SU-DHL-6 (cell line): ENCODE results near the gene BPIFB4.
"Not testable (repeated sequence)": the region's sequence is repeated elsewhere in the genome, so short reads cannot be mapped to it uniquely, and the experiment has no call there.

ENCODE experiments used
- H2AFZ ChIP-seq: fragments of 200-600 bp; sonication (generic); 2 replicates; pipeline ENCODE4 v1.6.1; 2014; ENCODE audit warnings: low read depth, mild to moderate bottlenecking, moderate library complexity, mixed read lengths, antibody characterized with exemption, low read length; ENCODE audit not compliant: severe bottlenecking
- H3F3A ChIP-seq: fragments of 200-600 bp; shearing (Covaris generic); 2 replicates; pipeline ENCODE4 v1.6.0; 2016; ENCODE audit warnings: antibody characterized with exemption, mild to moderate bottlenecking; ENCODE audit not compliant: insufficient read depth
- H3K27ac ChIP-seq: fragments of 200-600 bp; sonication (generic); 2 replicates; pipeline ENCODE4 v1.5.1; 2016; ENCODE audit warnings: low read depth, mild to moderate bottlenecking, low read length, moderate library complexity, mixed read lengths
- H3K27me3 ChIP-seq: fragments of 200-600 bp; sonication (generic), shearing (Covaris generic); 2 replicates; pipeline ENCODE4 v1.6.0; 2014; ENCODE audit warnings: mild to moderate bottlenecking, low read length
- H3K36me3 ChIP-seq: fragments of 200-600 bp; sonication (generic); 2 replicates; pipeline ENCODE4 v1.6.1; 2014; ENCODE audit warnings: mild to moderate bottlenecking, low read length, mixed read lengths
- H3K4me2 ChIP-seq: fragments of 300-600, 200-600 bp; shearing (Covaris generic), sonication (generic); 2 replicates; pipeline ENCODE4 v1.6.0; 2014; ENCODE audit warnings: low read length, low read depth, mild to moderate bottlenecking; ENCODE audit not compliant: poor library complexity, severe bottlenecking
- H3K4me3 ChIP-seq: fragments of 200-600 bp; sonication (generic); 2 replicates; pipeline ENCODE4 v1.5.1; 2014; ENCODE audit warnings: antibody characterized with exemption, low read length, mild to moderate bottlenecking, mixed read lengths; ENCODE audit not compliant: insufficient read depth, poor library complexity, severe bottlenecking
- H3K79me2 ChIP-seq: fragments of 200-600 bp; sonication (generic); 2 replicates; pipeline ENCODE4 v1.6.1; 2014; ENCODE audit warnings: mild to moderate bottlenecking, low read length, moderate library complexity; ENCODE audit not compliant: insufficient read depth
- H3K9ac ChIP-seq: fragments of 200-600 bp; sonication (generic); 2 replicates; pipeline ENCODE4 v1.7.0; 2014; ENCODE audit warnings: mild to moderate bottlenecking, low read length
- H3K9me2 ChIP-seq: fragments of 200-600 bp; sonication (generic); replicated peaks from 2 replicates; pipeline ENCODE4 v1.6.1; 2014; ENCODE audit warnings: low read length; ENCODE audit not compliant: insufficient read depth
- H3K9me3 ChIP-seq: fragments of 200-600 bp; sonication (generic); 2 replicates; pipeline ENCODE4 v1.6.1; 2014; ENCODE audit warnings: low read length, mixed read lengths; ENCODE audit not compliant: insufficient read depth
- H4K20me1 ChIP-seq: fragments of 200-600 bp; sonication (generic); 2 replicates; pipeline ENCODE4 v1.6.1; 2014; ENCODE audit warnings: low read depth, mild to moderate bottlenecking, antibody characterized with exemption, low read length, moderate library complexity, mixed read lengths
- CTCF ChIP-seq: fragments of 200-600 bp; sonication (generic); IDR thresholded peaks from one replicate; pipeline ENCODE4 v1.5.1; 2017; ENCODE audit warnings: antibody characterized with exemption, mild to moderate bottlenecking, low read length, moderate library complexity; ENCODE audit not compliant: insufficient read depth, poor library complexity, severe bottlenecking
- EZH2phosphoT487 ChIP-seq: fragments of 200-600 bp; sonication (generic), shearing (Covaris generic); conservative IDR thresholded peaks from 2 replicates; pipeline ENCODE4 v1.6.1; 2018; ENCODE audit warnings: mild to moderate bottlenecking, antibody characterized with exemption, low read length, moderate library complexity, mixed read lengths

The BPIFB4 gene

GRCh38 chr20:33042430-33042829, 37.0 kb upstream of the BPIFB4 start:
- Histone ChIP-seq H3K9ac (no peak overlapping the region), H3K36me3 (no peaks in the 10 kb centered on the region), H3K4me3 (no peak overlapping the region), H3K27ac (no peak overlapping the region), H3K79me2 (no peaks in the 10 kb centered on the region), H2AFZ (no peak overlapping the region), H3K27me3 (no peaks in the 10 kb centered on the region), H3K9me2 (no peaks in the 10 kb centered on the region), H3K4me2 (no peak overlapping the region), H4K20me1 (no peaks in the 10 kb centered on the region), H3F3A (no peaks in the 10 kb centered on the region), H3K9me3 (peaks cover 7% of the 10 kb centered on the region; the same call in 1 of the 2 replicates)
- TF ChIP-seq CTCF: no peak
- TF ChIP-seq EZH2phosphoT487: no peak

GRCh38 chr20:33042983-33043730, 36.3 kb upstream of the BPIFB4 start:
- H3K27ac ChIP-seq: no peak overlapping the region
- H3F3A ChIP-seq: no peaks in the 10 kb centered on the region
- H3K4me2 ChIP-seq: no peak overlapping the region
- no peaks in the 10 kb centered on the region for H4K20me1 ChIP-seq
- H3K9ac ChIP-seq: no peak overlapping the region
- no peak overlapping the region for H3K4me3 ChIP-seq
- H3K79me2 ChIP-seq: no peaks in the 10 kb centered on the region
- H3K36me3 ChIP-seq: no peaks in the 10 kb centered on the region
- peaks cover 7% of the 10 kb centered on the region; the same call in 1 of the 2 replicates for H3K9me3 ChIP-seq
- H3K9me2 ChIP-seq: no peaks in the 10 kb centered on the region
- no peak for TF ChIP-seq EZH2phosphoT487
- no peak for TF ChIP-seq CTCF
- no peak overlapping the region for H2AFZ ChIP-seq
- no peaks in the 10 kb centered on the region for H3K27me3 ChIP-seq

GRCh38 chr20:33043731-33044181, 35.7 kb upstream of the BPIFB4 start:
- Histone ChIP-seq H3K4me3 (no peak overlapping the region), H3K27ac (no peak overlapping the region), H3K4me2 (no peak overlapping the region), H3K27me3 (no peaks in the 10 kb centered on the region), H3K79me2 (no peaks in the 10 kb centered on the region), H3K9me3 (peaks cover 7% of the 10 kb centered on the region; the same call in 1 of the 2 replicates), H4K20me1 (no peaks in the 10 kb centered on the region), H2AFZ (no peak overlapping the region), H3K36me3 (no peaks in the 10 kb centered on the region), H3K9ac (no peak overlapping the region), H3F3A (no peaks in the 10 kb centered on the region), H3K9me2 (no peaks in the 10 kb centered on the region)
- TF ChIP-seq EZH2phosphoT487 (no peak), CTCF (no peak)

GRCh38 chr20:33045129-33045721, 34.2 kb upstream of the BPIFB4 start:
- not testable (repeated sequence) for H3F3A ChIP-seq, H3K9me3 ChIP-seq, H3K9me2 ChIP-seq, H3K79me2 ChIP-seq, H4K20me1 ChIP-seq, H2AFZ ChIP-seq, H3K4me3 ChIP-seq, H3K9ac ChIP-seq, H3K27me3 ChIP-seq, H3K27ac ChIP-seq, H3K4me2 ChIP-seq, H3K36me3 ChIP-seq
